Esophagus squamous epithelium (tissue), 5 donors: ENCODE data around the gene DGKB. TPM values are rescaled to one million over a fixed set of nuclear protein-coding genes. Genes with fewer than 3 reads are reported as not detected.

Source experiments
- DNase-seq: peaks from one replicate; lab custom pipeline; 2025; lab: John Stamatoyannopoulos, UW
- H3K27ac ChIP-seq, 4 donors: fragments of 200-600 bp; sonication (generic); one replicate each; pipeline ENCODE4 v1.5.1; 2016 to 2019; ENCODE audit warnings: mild to moderate bottlenecking in 1 of 4
- H3K27me3 ChIP-seq, 4 donors: fragments of 200-600 bp; sonication (generic); 1 replicate in 3 of 4; 2 replicates in 1 of 4; pipeline versions ENCODE4 v1.5.1 to v1.6.0; 2017 to 2021; ENCODE audit warnings: antibody characterized with exemption in 1 of 4
- H3K36me3 ChIP-seq, 3 donors: fragments of 200-600 bp; sonication (generic); one replicate each; pipeline ENCODE4 v1.5.1; 2016 to 2019
- H3K4me1 ChIP-seq, 3 donors: fragments of 200-600 bp; sonication (generic); one replicate each; pipeline ENCODE4 v1.5.1; 2017 to 2019
- H3K4me3 ChIP-seq, 4 donors: fragments of 200-600 bp; sonication (generic); 1 replicate in 3 of 4; 2 replicates in 1 of 4; pipeline ENCODE4 v1.5.1; 2016 to 2019; ENCODE audit warnings: mild to moderate bottlenecking in 2 of 4, moderate library complexity in 1 of 4
- H3K9me3 ChIP-seq, 3 donors: fragments of 200-600 bp; sonication (generic); one replicate each; pipeline ENCODE4 v1.5.1; 2016 to 2019
- CTCF ChIP-seq, 6 experiments: fragments of 450-650 bp in 4 of 6; fragments of 200-600 bp in 2 of 6; sonication (generic) in 2 of 6; IDR thresholded peaks; one replicate each; pipeline ENCODE4 v1.5.1; 2016 to 2019; ENCODE audit warnings: antibody characterized with exemption in 6 of 6, mild to moderate bottlenecking in 4 of 6, moderate library complexity in 4 of 6
- POLR2A ChIP-seq, 4 donors: fragments of 450-650 bp; IDR thresholded peaks; one replicate each; pipeline ENCODE4 v1.6.1; 2017; ENCODE audit warnings: antibody characterized with exemption in 4 of 4, mild to moderate bottlenecking in 4 of 4, moderate library complexity in 3 of 4
- WGBS, 2 donors: methylation state at CpG; one replicate each; pipeline ENCODE4 v1.1.5; 2018; 5-methylcytosine and 5-hydroxymethylcytosine counted together
- intact Hi-C: fragments of 100-400 bp; cut with DNase I; formaldehyde crosslinking; loops from one replicate; pipeline ENCODE4 v1.15.0; 2022
- total RNA-seq, 4 donors: library from RNA; depleted of rRNA; stranded (reverse); fragments of >200 nt; gene quantifications; one replicate each; pipeline ENCODE4 v1.1.0, GENCODE V29; 2016
- donor health status: DM: yes; HTN: yes; CAD: no.

Gene DGKB
- total RNA-seq, 4 donors from 2014 or later: 0.09 to 1.1 (median 0.23) TPM; not detected in 1

GRCh38 chr7:14807507-14807906, 95.0 kb downstream of the DGKB start:
- no peaks in the 10 kb centered on the region for H3K27me3 ChIP-seq
- intact Hi-C loops: no loop called here

GRCh38 chr7:14806891-14807290, 95.7 kb downstream of the DGKB start:
- TF ChIP-seq POLR2A (IDR thresholded peaks at IDR 0.05) (no peak), CTCF (IDR thresholded peaks at IDR 0.05) (no peak)
- whole genome bisulfite sequencing, 2 donors: 30 to 38% methylated on average over 1 of the region's 1 CpG
- Histone ChIP-seq H3K4me3 (no peak overlapping the region), H3K27ac (no peak overlapping the region), H3K36me3 (no peaks in the 10 kb centered on the region), H3K9me3 (no peaks in the 10 kb centered on the region), H3K27me3 (no peaks in the 10 kb centered on the region), H3K4me1 (no peaks in the 10 kb centered on the region)
- DNase-seq: no peak
- intact Hi-C loops: no loop called here

More at GRCh38 chr7:14807507-14807906, 95.0 kb downstream of the DGKB start:
- H3K9me3 ChIP-seq: no peaks in the 10 kb centered on the region
- no peaks in the 10 kb centered on the region for H3K36me3 ChIP-seq
- TF ChIP-seq POLR2A (IDR thresholded peaks at IDR 0.05): no peak
- TF ChIP-seq CTCF (IDR thresholded peaks at IDR 0.05): no peak
- no peaks in the 10 kb centered on the region for H3K4me1 ChIP-seq
- H3K4me3 ChIP-seq: no peak overlapping the region
- WGBS, 2 donors: 71 to 83% methylated on average over 3 of the region's 3 CpGs
- DNase-seq: no peak
- H3K27ac ChIP-seq: no peak overlapping the region

GRCh38 chr7:14805105-14805719, 97.3 kb downstream of the DGKB start:
- no peak overlapping the region for H3K27ac ChIP-seq
- 71 to 80% methylated on average over 2 of the region's 2 CpGs for WGBS, 2 donors
- H3K9me3 ChIP-seq: no peaks in the 10 kb centered on the region
- H3K36me3 ChIP-seq: no peaks in the 10 kb centered on the region
- TF ChIP-seq POLR2A (IDR thresholded peaks at IDR 0.05) (no peak), CTCF (IDR thresholded peaks at IDR 0.05) (no peak)
- no peak for DNase-seq
- H3K27me3 ChIP-seq: no peaks in the 10 kb centered on the region
- intact Hi-C loops: no loop called here
- H3K4me3 ChIP-seq: no peak overlapping the region
- no peaks in the 10 kb centered on the region for H3K4me1 ChIP-seq

- intact Hi-C loops: no loop called here
- 71 to 85% methylated on average over 2 of the region's 2 CpGs for WGBS, 2 donors
- no peak overlapping the region for H3K27ac ChIP-seq
- H3K4me1 ChIP-seq: no peaks in the 10 kb centered on the region
- no peak for DNase-seq
- H3K4me3 ChIP-seq: no peak overlapping the region
- no peaks in the 10 kb centered on the region for H3K9me3 ChIP-seq
- TF ChIP-seq CTCF (IDR thresholded peaks at IDR 0.05) (no peak), POLR2A (IDR thresholded peaks at IDR 0.05) (no peak)
- no peaks in the 10 kb centered on the region for H3K36me3 ChIP-seq
- H3K27me3 ChIP-seq: no peaks in the 10 kb centered on the region
Observed at GRCh38 chr7:14800664-14801063, 101.9 kb downstream of the DGKB start.

- H3K4me1 ChIP-seq: no peaks in the 10 kb centered on the region
- no peak overlapping the region for H3K4me3 ChIP-seq
- no peak for TF ChIP-seq POLR2A (IDR thresholded peaks at IDR 0.05)
- TF ChIP-seq CTCF (IDR thresholded peaks at IDR 0.05): no peak
- no peaks in the 10 kb centered on the region for H3K36me3 ChIP-seq
- H3K27me3 ChIP-seq: no peaks in the 10 kb centered on the region
- no peak for DNase-seq
- H3K9me3 ChIP-seq: no peaks in the 10 kb centered on the region
- 69 to 71% methylated on average over 2 of the region's 2 CpGs for WGBS, 2 donors
- intact Hi-C loops: no loop called here
- no peak overlapping the region for H3K27ac ChIP-seq
Observed at GRCh38 chr7:14793151-14793550, 109.4 kb downstream of the DGKB start.
